HG03060 (cell line): ENCODE measurements around the gene BCLAF3.

ENCODE experiments used
- ATAC-seq: cut with Tn5 transposase; IDR thresholded peaks from one replicate; pipeline ENCODE4 v1.9.1; 2021; ENCODE audit warnings: low read depth, moderate number of reproducible peaks; ENCODE audit not compliant: unreplicated experiment

The BCLAF3 gene

GRCh38 chrX:19990556-19991349 is at the start of gene BCLAF3:
Gene BCLAF3, minus strand, starts transcription at chrX:19991061. Its CDS starts 20,797 bp downstream, at chrX:19970264.
- peak; percentile 69 for ATAC-seq

GRCh38 chrX:20038966-20039365 is 48.1 kb upstream of the BCLAF3 start:
- no peak for ATAC-seq

GRCh38 chrX:20037186-20037585 is 46.3 kb upstream of the BCLAF3 start:
- no peak for ATAC-seq

DNA sequence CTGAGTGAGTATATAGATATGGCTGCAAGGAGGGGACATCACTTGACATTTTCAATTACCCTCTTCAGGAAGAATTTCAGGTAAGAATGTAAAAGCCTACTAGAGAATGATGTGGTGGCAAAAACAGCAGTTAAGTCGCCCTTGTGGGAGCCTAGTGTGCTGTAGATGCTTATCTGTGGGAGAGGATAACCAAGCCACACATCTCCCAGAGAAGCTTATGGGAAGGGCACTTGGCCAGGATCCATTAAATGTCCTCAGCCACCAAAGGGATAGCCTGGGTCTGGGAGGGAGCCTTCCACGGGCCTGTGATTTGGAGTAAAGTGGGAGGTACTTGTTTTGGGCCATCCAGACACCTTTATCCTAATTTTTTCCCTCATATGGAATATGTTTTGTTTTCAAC is 41.3 kb upstream of the BCLAF3 start:
- no peak for ATAC-seq

DNA sequence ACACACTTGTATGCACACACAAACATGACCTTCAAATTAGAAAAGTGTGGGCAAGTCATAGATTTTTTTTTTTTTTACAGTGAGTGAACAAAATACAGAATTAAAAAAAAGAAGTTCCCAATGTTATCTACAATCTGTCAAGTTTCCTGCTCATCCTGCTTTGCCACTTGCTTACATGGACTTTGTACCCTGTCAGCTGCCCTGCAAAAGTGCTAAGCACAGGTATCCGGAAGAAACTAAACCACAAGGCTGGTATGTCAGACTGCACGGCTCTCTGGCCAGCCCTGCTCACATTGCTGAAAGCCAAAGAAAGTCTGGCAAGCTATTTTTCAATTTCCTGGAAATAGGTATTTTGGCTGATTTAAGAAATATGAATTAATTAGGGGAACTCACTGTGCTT is 38.9 kb upstream of the BCLAF3 start:
- no peak for ATAC-seq

- no peak for ATAC-seq
Measured at GRCh38 chrX:20028588-20028987, 37.7 kb upstream of the BCLAF3 start.

GRCh38 chrX:20026278-20026677 is 35.4 kb upstream of the BCLAF3 start:
- ATAC-seq = no peak

DNA sequence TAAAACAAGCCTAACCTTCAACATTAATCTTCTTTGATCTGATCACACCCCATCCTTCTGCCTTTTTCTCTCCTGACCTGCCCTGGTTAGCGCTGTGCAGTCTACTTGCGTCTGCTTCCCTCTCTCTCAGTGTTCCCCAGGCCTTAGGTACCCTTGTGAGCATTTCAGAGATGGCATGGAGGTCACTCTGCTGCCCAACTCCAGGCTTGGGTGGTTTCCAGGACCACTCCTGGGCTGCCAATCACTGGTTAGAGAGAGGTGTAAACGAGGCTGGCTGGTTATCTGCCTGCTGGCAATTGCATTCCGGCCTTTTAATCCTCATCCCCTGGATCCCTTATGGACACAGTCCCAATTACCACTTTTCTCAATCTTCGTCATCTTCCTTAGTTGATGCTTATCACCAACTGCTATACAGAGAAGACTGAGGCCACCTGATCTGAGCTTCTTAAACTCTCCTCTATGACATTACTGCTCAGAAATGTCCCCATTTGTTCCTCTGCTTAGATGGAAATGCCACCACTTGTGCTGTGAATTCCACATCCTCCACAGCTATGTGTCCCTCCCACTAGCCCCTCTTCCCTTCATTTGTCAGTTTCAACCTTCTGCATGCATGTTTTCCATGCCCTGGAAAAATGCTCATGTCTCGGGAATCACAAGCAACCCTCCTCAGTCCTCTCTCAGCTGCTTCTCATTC is 29.0 kb upstream of the BCLAF3 start:
- no peak for ATAC-seq

DNA sequence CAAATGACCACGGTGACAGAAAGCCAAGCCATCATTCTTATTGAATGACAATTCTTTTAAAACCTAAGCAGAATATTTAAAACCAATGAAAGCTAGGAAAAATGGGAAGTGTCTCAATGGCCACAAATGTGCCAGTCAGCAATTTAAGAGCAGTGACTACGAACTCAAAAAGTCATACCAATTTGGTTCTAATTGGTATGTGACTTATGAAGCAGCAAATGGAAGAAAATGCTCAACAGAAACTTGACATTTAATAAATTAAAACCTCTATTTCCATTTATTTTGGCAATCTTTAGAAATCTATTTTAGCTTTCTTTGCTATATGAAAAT is 25.7 kb upstream of the BCLAF3 start:
- no peak for ATAC-seq

- no peak for ATAC-seq
Measured at GRCh38 chrX:20015945-20016615, 25.2 kb upstream of the BCLAF3 start.

DNA sequence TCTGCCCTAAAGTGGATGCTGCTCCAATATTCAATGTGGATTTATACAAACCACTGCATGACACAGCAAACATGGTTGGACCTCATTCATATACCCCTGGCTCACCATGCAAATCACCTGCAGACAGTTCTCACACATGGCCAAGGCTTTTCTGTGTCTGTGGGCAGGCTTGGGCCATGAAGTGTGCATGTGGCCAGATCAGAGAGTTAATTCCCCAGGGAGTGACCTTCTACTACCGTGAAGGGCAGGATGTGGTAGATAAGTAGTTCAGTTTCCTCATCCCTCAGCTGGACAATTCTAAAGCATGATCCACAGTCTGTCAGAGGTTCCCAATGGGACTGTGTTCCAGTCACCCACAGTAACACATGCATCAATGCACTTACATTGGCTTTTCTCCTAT is 24.6 kb upstream of the BCLAF3 start:
- ATAC-seq = no peak

GRCh38 chrX:20011608-20012007 is 20.7 kb upstream of the BCLAF3 start:
- ATAC-seq = no peak

- ATAC-seq = no peak
Measured at GRCh38 chrX:20007962-20008622, 17.2 kb upstream of the BCLAF3 start.

DNA sequence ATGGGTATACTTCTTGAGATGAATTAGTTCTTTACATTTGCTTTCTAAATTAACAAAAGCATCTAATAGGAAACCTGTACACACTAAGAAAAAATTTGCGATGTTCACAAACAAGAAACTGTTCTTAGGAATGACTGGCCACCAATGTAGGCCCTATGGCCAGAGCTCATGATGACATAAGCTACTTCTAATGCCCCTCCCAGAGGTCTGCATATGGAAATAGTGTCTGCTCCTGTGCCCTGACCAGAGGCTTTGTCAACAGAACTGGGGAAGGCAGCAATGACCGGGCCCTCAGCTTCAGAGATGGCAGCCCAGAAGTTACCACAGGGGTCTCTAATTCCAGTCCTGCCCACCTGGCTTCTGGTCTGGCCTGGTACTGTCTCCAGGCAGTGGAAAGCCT is 15.0 kb upstream of the BCLAF3 start:
- no peak for ATAC-seq

GRCh38 chrX:20001588-20001987 is 10.7 kb upstream of the BCLAF3 start:
- ATAC-seq = no peak

DNA sequence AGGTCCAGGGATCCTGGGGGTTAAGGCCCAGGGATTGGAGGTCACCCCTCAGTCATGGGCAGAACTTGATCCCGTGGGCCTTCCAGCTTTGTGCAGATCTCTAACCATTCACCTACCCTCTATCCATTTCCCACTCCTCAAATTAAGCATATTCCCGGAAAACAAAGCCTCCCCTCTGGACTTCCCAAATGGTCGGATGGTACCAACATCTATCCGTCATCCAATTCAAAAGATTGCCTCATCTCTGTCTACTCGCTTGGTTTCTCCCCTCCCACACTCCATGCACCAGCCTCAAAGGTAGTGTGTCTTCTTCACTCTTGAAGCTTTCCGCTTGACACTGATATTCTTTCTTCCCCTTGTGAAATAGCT is 473 bp upstream of the BCLAF3 start:
- no peak for ATAC-seq

DNA sequence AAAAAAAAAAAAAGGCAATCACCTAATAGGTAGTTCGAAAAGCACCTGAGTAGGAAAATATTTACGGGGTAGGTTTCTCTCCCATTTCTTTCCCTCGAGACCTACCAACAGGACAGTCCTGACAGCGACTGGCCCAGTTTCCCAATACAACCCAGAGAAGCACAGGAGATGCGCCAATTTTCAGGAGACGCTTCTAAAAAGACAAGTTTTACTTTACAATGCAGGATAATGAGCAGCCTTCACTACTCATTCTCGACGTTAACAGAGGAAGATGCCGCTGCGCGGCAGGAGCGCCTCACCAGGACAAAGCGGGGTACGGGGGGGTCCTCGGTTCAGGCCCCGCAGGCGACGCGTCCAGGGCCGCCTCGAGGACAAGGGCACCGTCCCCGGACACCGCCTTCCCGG is 708 bp downstream of the BCLAF3 start:
- peak; percentile 4 for ATAC-seq

- no peak for ATAC-seq
Measured at GRCh38 chrX:19987856-19988255, 3.0 kb downstream of the BCLAF3 start.

GRCh38 chrX:19986531-19986930 is 4.3 kb downstream of the BCLAF3 start:
- no peak for ATAC-seq

DNA sequence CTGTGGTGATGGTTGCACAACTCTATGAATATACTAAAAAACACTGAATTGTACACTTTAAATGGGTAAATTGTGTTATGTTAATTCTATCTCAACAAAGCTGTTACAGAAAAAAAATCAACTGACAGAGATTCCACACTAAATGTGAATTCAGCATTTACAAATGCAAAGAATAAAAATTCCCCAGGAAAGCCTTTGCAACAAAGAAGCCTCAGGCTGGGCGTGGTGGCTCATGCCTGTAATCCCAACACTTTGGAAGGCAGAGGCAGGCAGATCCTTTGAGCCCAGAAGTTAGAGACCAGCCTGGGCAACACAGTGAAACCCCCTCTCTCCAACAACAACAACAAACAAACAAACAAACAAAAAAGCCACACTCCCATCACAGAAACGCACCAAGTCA is 8.9 kb downstream of the BCLAF3 start:
- ATAC-seq = no peak

DNA sequence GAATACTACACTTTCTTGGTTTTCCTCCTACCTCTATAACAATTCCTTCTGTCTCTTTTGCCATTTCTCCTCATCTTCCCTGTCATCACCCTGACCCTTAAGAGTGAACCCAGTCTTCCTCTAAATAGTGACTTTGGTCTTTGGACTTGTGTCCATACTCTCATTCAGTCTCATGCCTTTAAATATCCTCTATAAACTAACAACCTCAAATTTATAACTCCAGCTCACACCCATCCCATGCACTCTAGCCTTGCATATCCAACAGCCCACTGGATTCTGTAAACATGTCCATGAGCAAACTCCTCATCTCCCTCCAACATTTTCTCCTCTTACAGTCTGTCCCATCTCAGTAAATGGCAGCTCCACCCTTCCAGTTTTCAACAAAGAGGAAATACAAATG is 15.0 kb downstream of the BCLAF3 start:
- no peak for ATAC-seq
